Kidney capillary endothelial cell (primary cell): ENCODE measurements around the gene RITA1.

ENCODE experiments used
- DNase-seq: peaks from one replicate; pipeline ENCODE4 v3.0.0-alpha.2; 2018; ENCODE audit warnings: low spot score

RITA1 gene

GRCh38 chr12:113230315-113231234 is 45.1 kb downstream of the RITA1 start:
- no peak for DNase-seq

GRCh38 chr12:113231235-113232088 is 45.9 kb downstream of the RITA1 start:
- peak; percentile 42 for DNase-seq

GRCh38 chr12:113232089-113232839 is 46.7 kb downstream of the RITA1 start:
- DNase-seq, result no peak

- no peak for DNase-seq
Observed at GRCh38 chr12:113232840-113233585, 47.5 kb downstream of the RITA1 start.

- DNase-seq, result no peak
Observed at GRCh38 chr12:113233967-113234366, 48.4 kb downstream of the RITA1 start.

GRCh38 chr12:113234483-113234882 is 49.0 kb downstream of the RITA1 start:
- DNase-seq, result no peak

GRCh38 chr12:113235976-113236375 is 50.5 kb downstream of the RITA1 start:
- no peak for DNase-seq

GRCh38 chr12:113236539-113237399 is 51.2 kb downstream of the RITA1 start:
- DNase-seq, result no peak

GRCh38 chr12:113237748-113238147 is 52.2 kb downstream of the RITA1 start:
- no peak for DNase-seq

- DNase-seq, result no peak
Observed at GRCh38 chr12:113238309-113238708, 52.8 kb downstream of the RITA1 start.

- no peak for DNase-seq
Observed at GRCh38 chr12:113239288-113239771, 53.8 kb downstream of the RITA1 start.

GRCh38 chr12:113239811-113240331 is 54.4 kb downstream of the RITA1 start:
- no peak for DNase-seq

GRCh38 chr12:113240395-113240794 is 54.9 kb downstream of the RITA1 start:
- DNase-seq, result no peak

GRCh38 chr12:113241191-113242025 is 55.9 kb downstream of the RITA1 start:
- peak; percentile 87 for DNase-seq
